Measurements from ENCODE around the gene ATP9B.

DNA sequence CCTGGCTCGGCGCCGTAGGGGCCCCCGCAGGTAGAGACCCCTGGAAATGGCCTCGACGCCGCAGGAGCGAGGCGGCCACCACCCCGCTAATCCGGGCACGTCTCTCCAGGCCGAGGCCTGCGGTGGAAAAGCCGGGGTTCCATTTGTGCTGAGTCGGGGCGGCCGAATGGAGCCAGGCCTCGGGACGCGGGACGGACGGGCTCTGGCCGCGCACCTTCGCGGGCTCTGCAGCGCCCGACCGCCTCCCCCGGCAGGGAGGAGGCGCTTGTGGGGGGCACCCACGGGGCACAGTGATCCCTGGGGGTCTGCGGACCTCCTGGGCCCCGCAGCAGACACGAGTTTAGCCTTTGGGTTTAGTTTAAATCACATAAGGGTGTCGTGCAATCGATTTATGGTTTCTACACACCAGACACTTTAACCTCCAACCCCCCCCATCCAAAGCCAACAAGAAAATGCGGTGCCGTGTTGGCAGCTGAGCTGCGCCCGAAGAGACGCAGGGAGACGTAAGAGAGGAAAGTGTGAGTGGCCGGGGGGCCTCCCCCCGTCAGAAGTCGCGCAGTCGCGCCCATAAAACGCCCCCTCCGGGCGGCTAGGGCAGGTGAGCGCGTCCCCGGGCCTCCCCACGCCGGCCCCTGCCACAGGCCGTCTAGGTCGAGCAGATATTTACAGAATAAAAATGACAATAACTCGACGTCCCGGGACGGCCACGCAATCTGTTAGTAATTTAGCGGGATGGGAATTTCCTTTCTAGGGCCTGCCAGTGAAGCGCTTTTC is 325.5 kb downstream of the ATP9B start:
- TF ChIP-seq GATA1 (IDR thresholded peaks at IDR 0.05; ENCODE audit: low read depth, low read length) (no peak), POLR2A (IDR thresholded peaks at IDR 0.05; ENCODE audit: low read length) (peak; percentile 31)
